GM13977 (cell line): ENCODE measurements around the gene ZNF219.

Experiments
- DNase-seq: peaks from one replicate; pipeline ENCODE4 v3.0.0; 2012; ENCODE audit warnings: low spot score
- in situ Hi-C: fragments of 300-500 bp; cut with MboI; formaldehyde crosslinking; loops from one replicate; pipeline ENCODE4 v1.12.0; 2022; ENCODE audit warnings: low sequenced_read_pairs, low pct_unique_long_range_greater_than_20kb, mixed read lengths, inconsistent platforms; ENCODE audit not compliant: unreplicated experiment
- TF ChIP-seq, protein P1 (sequence below): IDR thresholded peaks from 2 replicates; pipeline ENCODE4 v1.5.1; 2012; ENCODE audit warnings: mild to moderate bottlenecking, control low read depth; ENCODE audit not compliant: insufficient read depth; ENCODE audit errors: extremely low read depth, missing control alignments

Gene ZNF219

GRCh38 chr14:21077672-21078071 lies 20.8 kb downstream of the ZNF219 start:
- TF ChIP-seq, protein P1, sequence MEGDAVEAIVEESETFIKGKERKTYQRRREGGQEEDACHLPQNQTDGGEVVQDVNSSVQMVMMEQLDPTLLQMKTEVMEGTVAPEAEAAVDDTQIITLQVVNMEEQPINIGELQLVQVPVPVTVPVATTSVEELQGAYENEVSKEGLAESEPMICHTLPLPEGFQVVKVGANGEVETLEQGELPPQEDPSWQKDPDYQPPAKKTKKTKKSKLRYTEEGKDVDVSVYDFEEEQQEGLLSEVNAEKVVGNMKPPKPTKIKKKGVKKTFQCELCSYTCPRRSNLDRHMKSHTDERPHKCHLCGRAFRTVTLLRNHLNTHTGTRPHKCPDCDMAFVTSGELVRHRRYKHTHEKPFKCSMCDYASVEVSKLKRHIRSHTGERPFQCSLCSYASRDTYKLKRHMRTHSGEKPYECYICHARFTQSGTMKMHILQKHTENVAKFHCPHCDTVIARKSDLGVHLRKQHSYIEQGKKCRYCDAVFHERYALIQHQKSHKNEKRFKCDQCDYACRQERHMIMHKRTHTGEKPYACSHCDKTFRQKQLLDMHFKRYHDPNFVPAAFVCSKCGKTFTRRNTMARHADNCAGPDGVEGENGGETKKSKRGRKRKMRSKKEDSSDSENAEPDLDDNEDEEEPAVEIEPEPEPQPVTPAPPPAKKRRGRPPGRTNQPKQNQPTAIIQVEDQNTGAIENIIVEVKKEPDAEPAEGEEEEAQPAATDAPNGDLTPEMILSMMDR, result no peak
- in situ Hi-C loops, result no loop called here
- peak; percentile 25 for DNase-seq

DNA sequence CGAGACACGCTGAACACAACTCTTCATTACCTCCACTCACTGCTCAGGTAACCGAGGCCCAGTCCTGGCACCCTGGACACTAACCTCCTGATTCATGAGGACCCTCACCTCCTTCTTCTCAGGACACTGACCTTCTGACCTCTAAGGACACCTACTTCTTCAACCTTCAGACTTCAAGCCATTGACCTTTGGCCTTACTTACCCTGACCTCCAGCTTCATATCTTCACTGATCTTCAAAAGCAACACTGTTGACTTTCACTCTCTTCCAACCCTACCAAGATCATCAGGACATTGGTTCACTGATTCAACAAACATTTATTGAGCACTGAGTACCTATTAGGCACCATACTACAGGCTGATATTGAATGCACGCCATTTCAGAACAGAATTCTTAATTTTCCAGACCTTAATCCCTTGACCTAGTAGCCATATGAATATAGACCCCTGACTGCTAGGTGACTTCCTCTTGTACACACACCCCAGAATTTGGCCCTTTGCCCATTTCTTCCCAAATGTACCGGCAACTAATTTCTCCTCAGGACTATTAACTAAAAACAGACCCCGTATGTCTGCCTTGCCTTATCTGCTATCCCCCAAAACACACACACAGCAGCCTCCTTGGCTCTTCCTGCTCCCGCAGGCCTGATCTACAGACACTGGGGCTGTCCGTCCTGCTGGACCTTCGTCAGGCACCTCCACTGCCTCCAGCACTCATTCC lies 22.6 kb downstream of the ZNF219 start:
- TF ChIP-seq, protein P1, result no peak
- in situ Hi-C loops, result no loop called here
- DNase-seq, result peak; percentile 21

DNA sequence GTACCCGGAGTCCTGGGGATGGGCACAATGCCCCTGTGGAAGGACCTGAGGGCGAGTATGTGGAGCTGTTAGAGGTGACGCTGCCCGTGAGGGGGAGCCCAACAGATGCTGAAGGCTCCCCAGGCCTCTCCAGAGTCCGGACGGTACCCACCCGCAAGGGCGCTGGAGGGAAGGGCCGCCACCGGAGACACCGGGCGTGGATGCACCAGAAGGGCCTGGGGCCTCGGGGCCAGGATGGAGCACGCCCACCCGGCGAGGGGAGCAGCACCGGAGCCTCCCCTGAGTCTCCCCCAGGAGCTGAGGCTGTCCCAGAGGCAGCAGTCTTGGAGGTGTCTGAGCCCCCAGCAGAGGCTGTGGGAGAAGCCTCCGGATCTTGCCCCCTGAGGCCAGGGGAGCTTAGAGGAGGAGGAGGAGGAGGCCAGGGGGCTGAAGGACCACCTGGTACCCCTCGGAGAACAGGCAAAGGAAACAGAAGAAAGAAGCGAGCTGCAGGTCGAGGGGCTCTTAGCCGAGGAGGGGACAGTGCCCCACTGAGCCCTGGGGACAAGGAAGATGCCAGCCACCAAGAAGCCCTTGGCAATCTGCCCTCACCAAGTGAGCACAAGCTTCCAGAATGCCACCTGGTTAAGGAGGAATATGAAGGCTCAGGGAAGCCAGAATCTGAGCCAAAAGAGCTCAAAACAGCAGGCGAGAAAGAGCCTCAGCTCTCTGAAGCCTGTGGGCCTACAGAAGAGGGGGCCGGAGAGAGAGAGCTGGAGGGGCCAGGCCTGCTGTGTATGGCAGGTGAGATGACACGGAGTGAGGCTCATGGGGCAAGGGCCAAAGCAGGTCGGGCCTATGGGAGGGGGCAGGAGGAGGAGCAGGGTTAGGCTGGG lies 23.8 kb downstream of the ZNF219 start:
- DNase-seq, result peak; percentile 19
- TF ChIP-seq, protein P1, result no peak
- in situ Hi-C loops, result no loop called here

- in situ Hi-C loops, result no loop called here
- TF ChIP-seq, protein P1, result no peak
- peak; percentile 14 for DNase-seq
These were observed 24.5 kb downstream of the ZNF219 start for GRCh38 chr14:21073921-21074320.

DNA sequence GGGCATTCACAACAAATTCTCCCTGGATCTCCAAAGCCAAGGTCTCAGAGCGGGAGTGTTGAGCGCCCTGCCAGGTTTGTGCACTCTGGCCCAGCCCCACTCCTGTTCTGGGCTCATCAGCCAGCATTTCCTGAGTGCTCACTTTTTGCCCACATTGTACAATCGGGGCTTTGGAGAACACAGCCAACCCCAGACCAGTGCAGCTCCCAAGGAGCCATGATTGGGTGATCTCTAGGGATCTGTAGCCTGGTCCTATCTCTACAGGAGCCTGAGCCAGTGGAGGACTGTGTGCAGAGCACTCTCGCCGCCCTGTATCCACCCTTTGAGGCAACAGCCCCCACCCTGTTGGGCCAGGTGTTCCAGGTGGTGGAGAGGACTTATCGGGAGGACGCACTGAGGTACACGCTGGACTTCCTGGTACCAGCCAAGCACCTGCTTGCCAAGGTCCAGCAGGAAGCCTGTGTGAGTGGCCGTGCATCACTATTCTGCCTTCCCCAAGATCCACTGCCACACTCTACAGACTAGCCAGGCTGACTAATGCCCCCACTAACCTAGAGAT lies 25.6 kb downstream of the ZNF219 start:
- in situ Hi-C loops, result no loop called here
- TF ChIP-seq, protein P1, result no peak
- peak; percentile 23 for DNase-seq

- peak; percentile 33 for DNase-seq
- TF ChIP-seq, protein P1, result no peak
- in situ Hi-C loops, result no loop called here
These were observed 26.4 kb downstream of the ZNF219 start for GRCh38 chr14:21072031-21072473.
